AG04450 (cell line): ENCODE results near the gene TNIP3. TPM values are rescaled to one million over a fixed set of nuclear protein-coding genes. Genes with fewer than 3 reads are reported as not detected.
"Not testable (repeated sequence)": the region's sequence is repeated elsewhere in the genome, so short reads cannot be mapped to it uniquely, and the experiment has no call there.

Source experiments
- CTCF ChIA-PET: fragments of 300-600, 350-600 bp; formaldehyde crosslinking; extraction: SDS; loops from one replicate; lab custom pipeline; 2022; ENCODE audit warnings: antibody characterized with exemption, inconsistent platforms; lab: Charles Lee
- POLR2A ChIA-PET: fragments of 350-600 bp; formaldehyde crosslinking; extraction: SDS; loops from one replicate; lab custom pipeline; 2021; ENCODE audit warnings: antibody characterized with exemption, inconsistent platforms; lab: Yijun Ruan, JAX
- DNase-seq: peaks from one replicate; pipeline ENCODE4 v3.0.0-alpha.2; 2011; ENCODE audit warnings: low read depth, low spot score
- H3K27ac ChIP-seq: one replicate; pipeline ENCODE4 v1.5.1; 2012; ENCODE audit warnings: low read depth, low read length, control low read depth
- H3K27me3 ChIP-seq: one replicate; pipeline ENCODE4 v1.6.0; 2012; ENCODE audit warnings: low read length; ENCODE audit not compliant: control insufficient read depth, insufficient read depth
- H3K4me3 ChIP-seq: 2 replicates; pipeline ENCODE4 v1.5.1; 2011; ENCODE audit warnings: mild to moderate bottlenecking, low read depth, low read length, control low read depth
- H3K9me3 ChIP-seq: 2 replicates; pipeline ENCODE4 v1.5.1; 2012; ENCODE audit warnings: low read length; ENCODE audit not compliant: control insufficient read depth, insufficient read depth
- polyA plus RNA-seq: library from polyadenylated mRNA; depleted of rRNA; stranded (reverse); fragments of >200 nt; gene quantifications from 2 replicates; pipeline ENCODE4 v1.2.3, GENCODE V29; 2011
- TF ChIP-seq, protein P1 (sequence below): IDR thresholded peaks from 2 replicates; pipeline ENCODE4 v1.5.1; 2011; ENCODE audit warnings: low read depth, low read length, control low read depth, inconsistent platforms

TNIP3 gene
- polyA plus RNA-seq, 1 experiment = 0.51 TPM

GRCh38 chr4:121181493-121181892, 17.4 kb upstream of the TNIP3 start:
- H3K27ac ChIP-seq = no peak overlapping the region
- H3K9me3 ChIP-seq = no peaks in the 10 kb centered on the region
- POLR2A ChIA-PET = no interaction called here
- H3K4me3 ChIP-seq = no peak overlapping the region
- CTCF ChIA-PET = interaction anchor here (1.1 to 3.8 kb wide), 2 partner anchors 11 kb away, joined by 3 to 22 read pairs; no protein-coding TSS in a partner anchor
- no peaks in the 10 kb centered on the region for H3K27me3 ChIP-seq
- no peak for DNase-seq
- TF ChIP-seq, protein P1, sequence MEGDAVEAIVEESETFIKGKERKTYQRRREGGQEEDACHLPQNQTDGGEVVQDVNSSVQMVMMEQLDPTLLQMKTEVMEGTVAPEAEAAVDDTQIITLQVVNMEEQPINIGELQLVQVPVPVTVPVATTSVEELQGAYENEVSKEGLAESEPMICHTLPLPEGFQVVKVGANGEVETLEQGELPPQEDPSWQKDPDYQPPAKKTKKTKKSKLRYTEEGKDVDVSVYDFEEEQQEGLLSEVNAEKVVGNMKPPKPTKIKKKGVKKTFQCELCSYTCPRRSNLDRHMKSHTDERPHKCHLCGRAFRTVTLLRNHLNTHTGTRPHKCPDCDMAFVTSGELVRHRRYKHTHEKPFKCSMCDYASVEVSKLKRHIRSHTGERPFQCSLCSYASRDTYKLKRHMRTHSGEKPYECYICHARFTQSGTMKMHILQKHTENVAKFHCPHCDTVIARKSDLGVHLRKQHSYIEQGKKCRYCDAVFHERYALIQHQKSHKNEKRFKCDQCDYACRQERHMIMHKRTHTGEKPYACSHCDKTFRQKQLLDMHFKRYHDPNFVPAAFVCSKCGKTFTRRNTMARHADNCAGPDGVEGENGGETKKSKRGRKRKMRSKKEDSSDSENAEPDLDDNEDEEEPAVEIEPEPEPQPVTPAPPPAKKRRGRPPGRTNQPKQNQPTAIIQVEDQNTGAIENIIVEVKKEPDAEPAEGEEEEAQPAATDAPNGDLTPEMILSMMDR = no peak

GRCh38 chr4:121180558-121180957, 16.4 kb upstream of the TNIP3 start:
- ChIA-PET POLR2A (no interaction called here), CTCF (interaction anchor here (1.1 kb wide), 1 partner anchor 12 kb away, joined by 3 read pairs; no protein-coding TSS in a partner anchor)

DNA sequence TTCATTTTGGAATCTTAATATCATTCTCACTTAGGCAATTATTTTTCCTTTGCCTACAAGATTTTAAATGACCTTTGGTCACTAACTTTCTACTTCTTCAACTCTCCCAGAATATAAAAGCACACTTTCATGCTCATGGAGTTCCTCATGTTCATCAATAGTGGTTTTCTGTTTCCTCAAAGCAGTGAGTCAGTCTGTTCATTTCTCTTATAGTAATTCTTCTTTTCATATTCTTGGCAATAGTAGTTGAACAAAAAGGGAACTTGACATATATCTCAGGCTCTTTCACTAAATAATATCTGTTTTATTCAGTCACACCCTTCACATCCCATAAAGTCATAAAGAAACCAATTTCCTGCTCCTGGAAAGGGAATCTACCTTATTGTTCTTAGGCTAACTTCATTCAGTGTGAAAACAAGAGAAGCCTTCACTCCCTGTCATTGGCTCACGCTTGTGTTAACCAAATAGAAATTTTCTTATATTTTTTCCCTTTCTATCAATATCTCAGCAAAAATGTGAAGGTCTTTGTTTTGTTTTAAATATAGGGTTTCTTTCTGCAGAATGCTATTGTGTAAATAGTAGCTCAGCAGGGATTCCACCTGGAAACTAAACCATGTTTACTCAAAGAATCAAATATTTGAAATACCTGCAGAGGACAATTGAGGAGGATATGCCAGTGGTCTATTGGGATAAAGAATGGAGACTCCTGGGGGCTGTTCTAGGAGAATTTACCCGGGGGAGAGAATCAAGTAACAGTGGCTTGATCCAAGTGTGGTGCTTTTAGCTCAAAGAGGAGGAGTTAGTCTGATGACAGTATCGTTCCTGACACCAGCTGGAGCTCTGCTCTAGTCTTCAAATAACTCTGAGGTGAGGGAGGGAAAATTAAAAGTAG, 13.4 kb upstream of the TNIP3 start:
- CTCF ChIA-PET = interaction anchor here (2.3 kb wide), 1 partner anchor 15 kb away, joined by 19 read pairs; no protein-coding TSS in a partner anchor
- H3K27me3 ChIP-seq = no peaks in the 10 kb centered on the region
- TF ChIP-seq, protein P1 = no peak
- DNase-seq = no peak
- no peak overlapping the region for H3K27ac ChIP-seq
- POLR2A ChIA-PET = no interaction called here
- H3K4me3 ChIP-seq = no peak overlapping the region
- no peaks in the 10 kb centered on the region for H3K9me3 ChIP-seq

More at GRCh38 chr4:121180558-121180957, 16.4 kb upstream of the TNIP3 start:
- DNase-seq = no peak
- Histone ChIP-seq H3K9me3 (no peaks in the 10 kb centered on the region), H3K4me3 (no peak overlapping the region), H3K27ac (no peak overlapping the region), H3K27me3 (no peaks in the 10 kb centered on the region)
- TF ChIP-seq, protein P1 = no peak

DNA sequence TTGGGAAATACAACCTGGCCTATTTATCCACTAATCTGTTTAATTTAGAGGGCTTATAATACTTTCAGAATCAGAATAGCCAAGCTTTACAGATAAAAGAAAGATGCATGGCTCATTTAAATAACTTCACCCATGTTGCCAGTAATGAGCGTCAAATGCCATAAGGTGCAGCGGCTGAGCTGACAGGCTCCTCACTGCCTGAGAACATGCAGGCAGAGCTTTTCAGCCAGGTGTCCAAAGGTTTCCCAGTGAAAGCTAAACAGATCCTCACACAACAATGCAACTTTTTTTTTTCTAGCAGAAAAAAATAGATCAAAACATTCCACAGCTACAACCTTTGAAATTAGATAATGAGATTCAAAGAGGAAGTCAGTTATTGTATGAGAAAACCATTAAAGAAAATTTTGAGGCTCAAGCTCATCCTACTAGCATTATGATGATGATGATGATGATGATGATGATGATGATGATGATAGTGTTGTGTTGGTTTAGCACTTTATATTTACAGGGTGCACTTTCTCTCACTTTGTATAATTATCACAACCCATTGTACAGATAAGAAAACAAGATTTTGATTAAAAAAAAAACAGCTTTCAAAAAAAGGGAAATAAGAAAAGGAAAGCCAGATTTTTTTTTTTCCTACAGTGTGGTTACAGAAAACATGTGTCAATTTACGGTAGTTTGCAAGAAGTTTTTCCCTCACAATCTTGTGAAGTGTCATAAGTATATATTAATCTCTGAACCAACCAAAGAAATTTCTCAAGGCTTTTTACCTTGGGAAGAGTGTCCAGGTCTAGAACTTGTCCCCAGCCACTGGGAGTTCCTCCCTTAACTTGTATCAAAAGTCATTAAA, 12.2 kb upstream of the TNIP3 start:
- TF ChIP-seq, protein P1 = no peak
- POLR2A ChIA-PET = no interaction called here
- Histone ChIP-seq H3K27ac (no peak overlapping the region), H3K27me3 (no peaks in the 10 kb centered on the region), H3K9me3 (no peaks in the 10 kb centered on the region), H3K4me3 (no peak overlapping the region)
- DNase-seq = no peak
- CTCF ChIA-PET = interaction anchor here (1.1 to 1.5 kb wide), 2 partner anchors 16 to 74 kb away, joined by 4 to 11 read pairs; no protein-coding TSS in a partner anchor

DNA sequence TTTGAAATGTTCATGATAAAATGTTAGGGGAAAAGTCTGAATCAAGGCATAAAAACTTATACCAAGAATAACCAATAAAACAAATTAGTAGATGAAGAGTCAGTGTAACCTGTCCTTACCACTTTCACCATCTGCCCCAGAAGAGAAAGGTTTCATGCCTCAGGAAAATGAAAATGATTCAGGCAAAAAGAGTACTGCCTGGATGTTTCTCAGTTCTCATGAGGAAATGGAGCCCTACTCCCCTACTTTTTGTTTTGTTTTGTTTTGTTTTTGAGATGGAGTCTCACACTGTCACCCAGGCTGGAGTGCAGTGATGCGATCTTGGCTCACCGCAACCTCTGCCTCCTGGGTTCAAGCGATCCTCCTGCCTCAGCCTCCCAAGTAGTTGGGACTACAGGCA, 7.4 kb upstream of the TNIP3 start:
- H3K9me3 ChIP-seq, DNase-seq, CTCF ChIA-PET, H3K27ac ChIP-seq, POLR2A ChIA-PET, H3K27me3 ChIP-seq, H3K4me3 ChIP-seq: not testable (repeated sequence)
